ENCODE results near the gene CPNE9. TPM values are rescaled to one million over a fixed set of nuclear protein-coding genes. Genes with fewer than 3 reads are reported as not detected.
A peak's percentile ranks its signal among the peaks of the same experiment; 100 is the strongest.

CPNE9 gene
- polyA plus RNA-seq, 1 experiment = not detected

DNA sequence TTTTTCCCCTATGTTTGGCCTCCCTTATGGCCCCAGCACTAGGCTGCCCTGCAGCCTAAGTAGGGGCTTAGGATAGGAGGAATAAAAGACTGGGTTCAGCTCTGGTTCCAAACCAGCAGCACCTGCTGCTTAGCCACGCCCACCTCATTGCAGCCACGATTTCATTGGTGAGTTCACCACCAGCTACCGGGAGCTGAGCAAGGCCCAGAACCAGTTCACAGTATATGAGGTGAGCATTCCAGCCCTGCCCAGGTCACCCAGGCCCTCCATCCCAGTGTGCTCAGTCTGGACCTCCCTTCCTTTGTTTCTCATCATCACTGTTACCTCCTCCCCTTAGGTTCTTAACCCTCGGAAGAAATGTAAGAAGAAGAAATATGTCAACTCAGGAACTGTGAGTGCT is 11.5 kb downstream of the CPNE9 start:
- POLR2A ChIA-PET = no interaction called here
- Histone ChIP-seq H3K4me3 (ENCODE audit: low read depth, low read length) (no peak overlapping the region), H3K27ac (ENCODE audit: low read depth, low read length) (no peak overlapping the region), H3K27me3 (ENCODE audit: control insufficient read depth, insufficient read depth, low read length) (peaks cover 25% of the 10 kb centered on the region), H3K9me3 (ENCODE audit: control insufficient read depth, insufficient read depth, low read length) (no peaks in the 10 kb centered on the region)
- CTCF ChIA-PET = interaction anchor here (1.0 to 1.9 kb wide), 8 partner anchors 9 to 231 kb away, joined by 3 to 10 read pairs (median 4); no protein-coding TSS in a partner anchor
- TF ChIP-seq, protein P1, sequence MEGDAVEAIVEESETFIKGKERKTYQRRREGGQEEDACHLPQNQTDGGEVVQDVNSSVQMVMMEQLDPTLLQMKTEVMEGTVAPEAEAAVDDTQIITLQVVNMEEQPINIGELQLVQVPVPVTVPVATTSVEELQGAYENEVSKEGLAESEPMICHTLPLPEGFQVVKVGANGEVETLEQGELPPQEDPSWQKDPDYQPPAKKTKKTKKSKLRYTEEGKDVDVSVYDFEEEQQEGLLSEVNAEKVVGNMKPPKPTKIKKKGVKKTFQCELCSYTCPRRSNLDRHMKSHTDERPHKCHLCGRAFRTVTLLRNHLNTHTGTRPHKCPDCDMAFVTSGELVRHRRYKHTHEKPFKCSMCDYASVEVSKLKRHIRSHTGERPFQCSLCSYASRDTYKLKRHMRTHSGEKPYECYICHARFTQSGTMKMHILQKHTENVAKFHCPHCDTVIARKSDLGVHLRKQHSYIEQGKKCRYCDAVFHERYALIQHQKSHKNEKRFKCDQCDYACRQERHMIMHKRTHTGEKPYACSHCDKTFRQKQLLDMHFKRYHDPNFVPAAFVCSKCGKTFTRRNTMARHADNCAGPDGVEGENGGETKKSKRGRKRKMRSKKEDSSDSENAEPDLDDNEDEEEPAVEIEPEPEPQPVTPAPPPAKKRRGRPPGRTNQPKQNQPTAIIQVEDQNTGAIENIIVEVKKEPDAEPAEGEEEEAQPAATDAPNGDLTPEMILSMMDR (IDR thresholded peaks at IDR 0.05; ENCODE audit: low read depth, low read length) = no peak
- DNase-seq (ENCODE audit: low read depth, low spot score) = no peak

- POLR2A ChIA-PET = interaction anchor here (1.2 kb wide), 1 partner anchor 34 kb away, joined by 4 read pairs; the partner anchor contains the start of gene OGG1
- Histone ChIP-seq H3K27me3 (ENCODE audit: control insufficient read depth, insufficient read depth, low read length) (peaks cover 22% of the 10 kb centered on the region), H3K27ac (ENCODE audit: low read depth, low read length) (no peak overlapping the region), H3K9me3 (ENCODE audit: control insufficient read depth, insufficient read depth, low read length) (no peaks in the 10 kb centered on the region), H3K4me3 (ENCODE audit: low read depth, low read length) (no peak overlapping the region)
- TF ChIP-seq, protein P1 (IDR thresholded peaks at IDR 0.05; ENCODE audit: low read depth, low read length) = peak; percentile 98
- peak; percentile 65 for DNase-seq (ENCODE audit: low read depth, low spot score)
- CTCF ChIA-PET = interaction anchor here (0.6 to 1.9 kb wide), 12 partner anchors 8 to 230 kb away, joined by 3 to 10 read pairs (median 3); no protein-coding TSS in a partner anchor
These were observed 12.3 kb downstream of the CPNE9 start for GRCh38 chr3:9715764-9716437.

DNA sequence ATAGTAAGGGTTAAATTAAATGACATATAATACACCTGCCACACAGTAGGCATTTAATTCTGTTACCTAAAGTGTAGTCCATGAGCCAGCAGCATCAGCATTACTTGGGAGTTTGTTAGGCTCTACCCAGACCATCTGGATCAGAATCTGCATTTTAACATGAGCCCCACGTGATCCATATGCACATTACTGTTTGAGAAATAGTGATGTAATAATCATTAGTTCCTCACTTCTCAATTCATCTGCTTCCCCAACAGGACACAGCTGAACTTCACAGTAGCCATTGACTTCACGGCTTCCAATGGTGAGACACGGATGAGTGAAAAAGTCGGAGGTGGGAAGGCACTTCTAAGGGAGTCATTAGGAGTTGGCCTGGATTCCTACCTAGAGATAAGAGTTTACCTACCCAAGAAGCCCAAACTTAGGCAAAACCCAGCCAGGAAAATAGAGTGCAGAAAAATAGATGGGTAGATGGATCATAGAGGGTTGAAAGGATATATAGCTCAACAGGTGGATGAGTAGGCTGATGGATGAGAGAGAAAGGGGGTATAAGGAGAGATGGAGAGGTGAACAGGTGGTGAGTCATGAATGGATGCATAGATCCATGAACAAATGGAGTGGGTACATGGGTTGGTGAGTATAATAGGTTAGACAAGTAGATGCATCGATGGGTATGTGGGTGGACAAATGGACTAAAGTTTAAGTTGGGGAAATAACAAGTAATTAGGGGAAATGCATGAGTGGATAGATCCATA is 13.3 kb downstream of the CPNE9 start:
- H3K27ac ChIP-seq (ENCODE audit: low read depth, low read length) = no peak overlapping the region
- H3K27me3 ChIP-seq (ENCODE audit: control insufficient read depth, insufficient read depth, low read length) = peaks cover 20% of the 10 kb centered on the region
- ChIA-PET CTCF (interaction anchor here (1.0 kb wide), 1 partner anchor 11 kb away, joined by 3 read pairs; no protein-coding TSS in a partner anchor), POLR2A (no interaction called here)
- no peak for DNase-seq (ENCODE audit: low read depth, low spot score)
- H3K4me3 ChIP-seq (ENCODE audit: low read depth, low read length) = no peak overlapping the region
- no peaks in the 10 kb centered on the region for H3K9me3 ChIP-seq (ENCODE audit: control insufficient read depth, insufficient read depth, low read length)
- TF ChIP-seq, protein P1 (IDR thresholded peaks at IDR 0.05; ENCODE audit: low read depth, low read length) = no peak

DNA sequence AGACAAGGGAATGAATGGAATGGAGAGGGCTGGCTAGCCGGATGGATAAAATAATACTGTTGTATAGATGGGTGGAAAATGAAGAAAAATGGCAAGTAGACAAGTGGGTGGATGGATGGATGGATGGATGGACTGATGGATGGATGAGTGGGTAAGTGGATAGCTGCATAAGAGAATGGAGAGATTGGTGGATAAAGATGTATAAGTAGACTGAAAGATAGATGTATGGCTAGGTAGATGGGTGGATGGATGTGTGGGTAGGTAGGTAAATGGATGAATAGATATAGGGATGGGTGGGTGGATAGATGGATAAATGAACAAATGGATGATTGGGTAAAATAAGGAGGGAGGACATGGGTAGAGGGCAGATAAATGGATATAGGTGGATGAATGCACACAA is 13.9 kb downstream of the CPNE9 start:
- H3K27ac ChIP-seq (ENCODE audit: low read depth, low read length) = no peak overlapping the region
- DNase-seq (ENCODE audit: low read depth, low spot score) = no peak
- TF ChIP-seq, protein P1 (IDR thresholded peaks at IDR 0.05; ENCODE audit: low read depth, low read length) = no peak
- ChIA-PET CTCF (no interaction called here), POLR2A (no interaction called here)
- H3K4me3 ChIP-seq (ENCODE audit: low read depth, low read length) = no peak overlapping the region
- peaks cover 15% of the 10 kb centered on the region for H3K27me3 ChIP-seq (ENCODE audit: control insufficient read depth, insufficient read depth, low read length)
- H3K9me3 ChIP-seq (ENCODE audit: control insufficient read depth, insufficient read depth, low read length) = no peaks in the 10 kb centered on the region

GRCh38 chr3:9718118-9718517 is 14.5 kb downstream of the CPNE9 start:
- ChIA-PET POLR2A (no interaction called here), CTCF (no interaction called here)
- Histone ChIP-seq H3K4me3 (ENCODE audit: low read depth, low read length) (no peak overlapping the region), H3K9me3 (ENCODE audit: control insufficient read depth, insufficient read depth, low read length) (no peaks in the 10 kb centered on the region), H3K27ac (ENCODE audit: low read depth, low read length) (no peak overlapping the region), H3K27me3 (ENCODE audit: control insufficient read depth, insufficient read depth, low read length) (peaks cover 10% of the 10 kb centered on the region)
- TF ChIP-seq, protein P1 (IDR thresholded peaks at IDR 0.05; ENCODE audit: low read depth, low read length) = no peak
- DNase-seq (ENCODE audit: low read depth, low spot score) = no peak
